Peyer's patch (tissue), 4 donors: ENCODE results near the gene CDC14B. TPM values are rescaled to one million over a fixed set of nuclear protein-coding genes. Genes with fewer than 3 reads are reported as not detected.

ENCODE experiments used
- DNase-seq, 3 donors: peaks; one replicate each; pipeline ENCODE4 v3.0.0-alpha.2; 2017 to 2019
- H3K27ac ChIP-seq, 4 donors: fragments of 200-600 bp; sonication (generic); one replicate each; pipeline ENCODE4 v1.5.1; 2016 to 2019
- H3K27me3 ChIP-seq, 2 donors: fragments of 200-600 bp; sonication (generic); one replicate each; pipeline ENCODE4 v1.5.1; 2019
- H3K36me3 ChIP-seq, 3 donors: fragments of 200-600 bp; sonication (generic); one replicate each; pipeline ENCODE4 v1.5.1; 2016 to 2019
- H3K4me1 ChIP-seq, 4 donors: fragments of 200-600 bp; sonication (generic); one replicate each; pipeline ENCODE4 v1.5.1; 2016 to 2019
- H3K4me3 ChIP-seq, 4 donors: fragments of 200-600 bp; sonication (generic); 1 replicate in 3 of 4; 2 replicates in 1 of 4; pipeline ENCODE4 v1.5.1; 2016 to 2019; ENCODE audit warnings: mild to moderate bottlenecking in 1 of 4
- H3K9me3 ChIP-seq, 4 donors: fragments of 200-600 bp; sonication (generic); one replicate each; pipeline ENCODE4 v1.5.1; 2016 to 2019; ENCODE audit warnings: mild to moderate bottlenecking in 1 of 4
- CTCF ChIP-seq, 6 experiments: fragments of 450-650 bp in 4 of 6; fragments of 200-600 bp in 2 of 6; sonication (generic) in 1 of 6; IDR thresholded peaks; one replicate each; pipeline ENCODE4 v1.5.1; 2017 to 2019; ENCODE audit warnings: antibody characterized with exemption in 6 of 6, mild to moderate bottlenecking in 3 of 6, moderate library complexity in 1 of 6
- POLR2A ChIP-seq, 2 donors: fragments of 450-650 bp; IDR thresholded peaks; one replicate each; pipeline ENCODE4 v1.5.1; 2017; ENCODE audit warnings: antibody characterized with exemption in 2 of 2, mild to moderate bottlenecking in 2 of 2, moderate library complexity in 2 of 2
- total RNA-seq, 4 donors: library from RNA; depleted of rRNA; stranded (reverse); fragments of >200 nt; gene quantifications; one replicate each; pipeline ENCODE4 v1.1.0, GENCODE V29; 2016

The CDC14B gene
- total RNA-seq, 4 donors from 2014 or later = 23.9 to 36.6 (median 35.7) TPM

- no peaks in the 10 kb centered on the region for H3K9me3 ChIP-seq
- no peak for DNase-seq
- H3K4me3 ChIP-seq = no peak overlapping the region
- H3K27ac ChIP-seq = no peak overlapping the region
- H3K27me3 ChIP-seq = no peaks in the 10 kb centered on the region
- TF ChIP-seq CTCF (IDR thresholded peaks at IDR 0.05) (no peak), POLR2A (IDR thresholded peaks at IDR 0.05) (no peak)
- H3K36me3 ChIP-seq = no peaks in the 10 kb centered on the region
- H3K4me1 ChIP-seq = peaks cover 0 to 4% (median 2%) of the 10 kb centered on the region in 4 donors
Observed at GRCh38 chr9:96607971-96608370, 11.7 kb downstream of the CDC14B start.

- Histone ChIP-seq H3K27ac (no peak overlapping the region), H3K4me1 (no peaks in the 10 kb centered on the region), H3K4me3 (no peak overlapping the region), H3K27me3 (no peaks in the 10 kb centered on the region), H3K9me3 (no peaks in the 10 kb centered on the region), H3K36me3 (no peaks in the 10 kb centered on the region)
- no peak for DNase-seq
- TF ChIP-seq POLR2A (IDR thresholded peaks at IDR 0.05) (no peak), CTCF (IDR thresholded peaks at IDR 0.05) (no peak)
Observed at GRCh38 chr9:96605328-96605727, 14.3 kb downstream of the CDC14B start.

- Histone ChIP-seq H3K27me3 (no peaks in the 10 kb centered on the region), H3K36me3 (no peaks in the 10 kb centered on the region), H3K27ac (no peak overlapping the region), H3K4me3 (no peak overlapping the region), H3K4me1 (no peaks in the 10 kb centered on the region), H3K9me3 (no peaks in the 10 kb centered on the region)
- DNase-seq = no peak
- no peak for TF ChIP-seq POLR2A (IDR thresholded peaks at IDR 0.05)
Observed at GRCh38 chr9:96604004-96604319, 15.7 kb downstream of the CDC14B start.

GRCh38 chr9:96603305-96604003 is 16.2 kb downstream of the CDC14B start:
- TF ChIP-seq CTCF (IDR thresholded peaks at IDR 0.05) (no peak), POLR2A (IDR thresholded peaks at IDR 0.05) (no peak)
- no peaks in the 10 kb centered on the region for H3K4me1 ChIP-seq
- H3K27ac ChIP-seq = no peak overlapping the region
- H3K4me3 ChIP-seq = no peak overlapping the region
- H3K9me3 ChIP-seq = no peaks in the 10 kb centered on the region
- H3K36me3 ChIP-seq = no peaks in the 10 kb centered on the region
- H3K27me3 ChIP-seq = no peaks in the 10 kb centered on the region
- no peak for DNase-seq

- DNase-seq = no peak
- H3K36me3 ChIP-seq = no peaks in the 10 kb centered on the region
- no peak overlapping the region for H3K4me3 ChIP-seq
- no peaks in the 10 kb centered on the region for H3K27me3 ChIP-seq
- H3K9me3 ChIP-seq = no peaks in the 10 kb centered on the region
- no peak overlapping the region for H3K27ac ChIP-seq
- H3K4me1 ChIP-seq = no peaks in the 10 kb centered on the region
- TF ChIP-seq CTCF (IDR thresholded peaks at IDR 0.05) (no peak), POLR2A (IDR thresholded peaks at IDR 0.05) (no peak)
Observed at GRCh38 chr9:96599298-96599697, 20.3 kb downstream of the CDC14B start.

GRCh38 chr9:96596601-96597111 is 23.0 kb downstream of the CDC14B start:
- H3K4me1 ChIP-seq = no peaks in the 10 kb centered on the region
- TF ChIP-seq CTCF (IDR thresholded peaks at IDR 0.05) = no peak
- TF ChIP-seq POLR2A (IDR thresholded peaks at IDR 0.05) = no peak
- H3K27me3 ChIP-seq = no peaks in the 10 kb centered on the region
- H3K36me3 ChIP-seq = no peaks in the 10 kb centered on the region
- H3K4me3 ChIP-seq = no peak overlapping the region
- DNase-seq = no peak
- no peaks in the 10 kb centered on the region for H3K9me3 ChIP-seq
- no peak overlapping the region for H3K27ac ChIP-seq
